Measurements from ENCODE around the gene USE1. TPM values are rescaled to one million over a fixed set of nuclear protein-coding genes. Genes with fewer than 3 reads are reported as not detected.
"Not testable (repeated sequence)": the region's sequence is repeated elsewhere in the genome, so short reads cannot be mapped to it uniquely, and the experiment has no call there.

The USE1 gene, protein sequence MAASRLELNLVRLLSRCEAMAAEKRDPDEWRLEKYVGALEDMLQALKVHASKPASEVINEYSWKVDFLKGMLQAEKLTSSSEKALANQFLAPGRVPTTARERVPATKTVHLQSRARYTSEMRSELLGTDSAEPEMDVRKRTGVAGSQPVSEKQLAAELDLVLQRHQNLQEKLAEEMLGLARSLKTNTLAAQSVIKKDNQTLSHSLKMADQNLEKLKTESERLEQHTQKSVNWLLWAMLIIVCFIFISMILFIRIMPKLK
- 15.3 and 28.9 TPM in 2 replicates for total RNA-seq (2014; rRNA removed)
- 45.0 TPM for polyA plus RNA-seq (2012)

DNA sequence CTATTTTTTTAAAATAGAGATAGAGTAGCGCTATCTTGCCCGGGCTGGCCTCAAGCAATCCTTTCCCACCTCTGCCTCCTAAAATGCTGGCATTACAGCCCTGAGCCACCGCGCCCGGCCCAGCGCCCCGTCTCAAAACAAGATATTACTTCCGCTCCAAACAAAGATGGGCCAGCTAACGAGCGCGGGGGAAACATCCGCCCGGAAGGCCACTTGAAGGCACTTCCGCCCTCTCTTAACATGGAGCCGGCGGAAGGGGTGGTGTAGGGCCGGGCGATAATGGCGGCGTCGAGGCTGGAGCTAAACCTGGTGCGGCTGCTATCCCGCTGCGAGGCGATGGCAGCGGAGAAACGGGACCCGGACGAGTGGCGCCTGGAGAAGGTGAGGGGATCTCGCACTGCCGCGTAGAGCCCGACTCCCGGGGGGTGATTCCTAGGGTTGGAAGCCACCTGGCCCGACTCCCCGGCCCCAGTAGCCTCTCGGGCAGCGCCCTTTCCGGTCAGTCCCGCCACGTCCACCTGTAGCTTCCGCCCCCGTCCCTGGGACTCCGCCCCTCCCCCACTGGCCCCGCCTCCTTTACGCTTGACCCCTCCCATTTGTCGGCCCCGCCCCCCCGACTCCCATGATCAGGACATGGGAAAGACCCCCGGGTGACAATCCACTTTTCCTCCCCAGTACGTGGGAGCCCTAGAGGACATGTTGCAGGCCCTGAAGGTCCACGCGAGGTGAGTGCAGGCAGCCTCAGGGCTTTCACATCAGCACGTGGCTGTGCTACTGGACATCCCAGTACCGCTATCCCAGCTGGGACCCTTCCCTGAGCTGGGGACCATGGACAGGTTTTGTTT, at the start of gene USE1:
Gene USE1 (plus strand): TSS at position 231 of the 845 bp plus-strand sequence. CDS start 49 bp downstream, at position 280.
- DNase-seq (ENCODE audit: low read depth) = peak; percentile 88

DNA sequence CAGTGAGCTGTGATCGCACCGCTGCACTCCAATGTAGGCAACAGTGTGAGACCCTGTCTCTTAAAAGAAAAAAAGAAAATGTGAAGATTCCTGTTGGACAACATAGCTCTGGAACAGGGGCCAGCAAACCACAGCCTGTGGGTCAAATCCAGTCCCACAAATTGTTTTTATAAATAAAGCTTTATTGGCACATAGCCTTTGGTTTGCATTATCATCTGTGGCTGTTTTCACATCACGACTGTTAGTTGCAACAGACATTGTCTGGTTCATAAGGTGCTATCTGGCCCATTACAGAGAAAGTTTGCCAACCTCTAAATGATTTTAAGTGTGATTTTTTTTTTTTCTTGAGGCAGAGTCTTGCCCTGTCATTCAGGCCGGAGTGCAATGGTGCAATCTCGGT, 49.4 kb upstream of the USE1 start:
- DNase-seq (ENCODE audit: low read depth) = no peak

DNA sequence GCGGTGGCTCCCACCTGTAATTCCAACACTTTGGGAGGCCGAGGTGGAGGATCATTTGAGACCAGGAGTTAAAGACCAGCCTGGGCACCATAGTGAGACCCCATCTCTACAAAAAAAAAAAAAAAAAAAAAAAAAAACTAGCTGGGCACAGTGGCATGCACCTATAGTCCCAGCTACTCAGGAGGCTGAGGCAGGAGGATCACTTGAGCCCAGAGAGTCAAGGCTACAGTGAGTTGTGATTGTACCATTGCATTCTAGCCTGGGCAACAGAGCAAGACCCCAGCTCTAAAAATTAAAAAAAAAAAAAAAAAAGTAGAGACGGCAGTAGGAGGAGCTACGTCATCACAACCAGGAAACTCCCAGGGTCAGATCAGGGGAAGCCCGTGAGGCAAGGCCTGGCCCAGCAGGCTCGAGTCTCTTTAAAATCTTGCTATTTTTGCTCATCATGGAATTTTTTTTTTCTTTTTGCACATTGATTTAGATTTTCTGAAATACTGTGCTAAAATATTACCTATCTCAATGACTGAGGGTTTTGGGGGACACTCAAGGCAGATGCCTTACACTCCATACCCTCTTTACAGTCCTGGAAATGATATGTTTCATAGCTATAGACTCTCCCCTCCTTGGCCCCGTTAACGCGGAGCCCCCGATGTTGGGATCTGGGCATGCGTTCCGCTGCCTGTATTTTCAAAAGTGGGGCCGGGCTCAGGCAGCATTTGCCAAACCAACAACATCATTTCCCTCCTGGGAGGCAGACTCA, 44.4 kb upstream of the USE1 start:
- no peak for DNase-seq (ENCODE audit: low read depth)

GRCh38 chr19:17171874-17172273, 43.3 kb upstream of the USE1 start:
- DNase-seq (ENCODE audit: low read depth) = no peak

- DNase-seq (ENCODE audit: low read depth) = no peak
These were observed 42.4 kb upstream of the USE1 start for GRCh38 chr19:17172624-17173345.

DNA sequence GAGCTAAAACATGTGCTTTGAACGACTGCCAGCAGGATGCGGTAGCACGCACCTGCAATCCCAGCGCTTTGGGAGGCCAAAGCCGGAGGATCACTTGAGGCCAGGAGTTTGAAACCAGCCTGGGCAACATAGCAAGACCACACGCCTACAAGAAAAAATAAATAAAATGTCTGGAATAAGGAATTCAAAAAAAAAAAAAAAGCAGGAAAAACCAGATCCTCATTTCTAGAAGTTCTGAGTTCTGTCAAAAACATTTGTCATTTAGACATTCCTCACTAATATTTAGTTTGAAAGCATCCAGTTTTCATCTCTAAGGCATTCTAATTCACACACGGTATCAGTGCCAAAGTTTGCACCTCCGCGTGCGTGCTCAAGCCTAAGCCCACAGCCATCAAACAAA, 36.9 kb upstream of the USE1 start:
- no peak for DNase-seq (ENCODE audit: low read depth)

GRCh38 chr19:17180997-17181702, 34.0 kb upstream of the USE1 start:
- no peak for DNase-seq (ENCODE audit: low read depth)

GRCh38 chr19:17183271-17183761, 31.8 kb upstream of the USE1 start:
- no peak for DNase-seq (ENCODE audit: low read depth)

GRCh38 chr19:17183858-17184321, 31.3 kb upstream of the USE1 start:
- DNase-seq (ENCODE audit: low read depth) = no peak

DNA sequence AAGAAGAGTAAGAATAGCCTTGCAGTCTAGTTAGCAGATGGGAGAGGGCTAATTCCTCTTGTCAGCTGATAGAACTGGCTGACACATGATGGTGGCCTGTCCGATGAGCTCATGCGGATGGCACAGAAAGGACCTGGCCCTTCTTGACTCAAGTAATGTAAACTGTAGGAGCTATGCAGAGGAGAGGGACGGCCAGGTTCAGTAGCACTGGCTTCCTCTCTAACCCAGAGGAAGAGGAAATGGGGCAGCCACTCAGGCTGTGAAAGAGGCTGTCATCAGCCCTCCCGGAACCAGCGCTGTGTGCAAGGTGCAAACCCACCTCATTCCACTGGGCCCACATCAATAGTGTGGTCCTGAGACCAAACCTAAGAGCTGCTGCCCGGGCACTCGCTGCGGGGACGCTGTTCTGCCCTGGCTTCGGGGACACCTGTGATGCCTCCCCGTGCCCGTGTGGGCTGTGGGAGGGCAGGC, 30.8 kb upstream of the USE1 start:
- no peak for DNase-seq (ENCODE audit: low read depth)

DNA sequence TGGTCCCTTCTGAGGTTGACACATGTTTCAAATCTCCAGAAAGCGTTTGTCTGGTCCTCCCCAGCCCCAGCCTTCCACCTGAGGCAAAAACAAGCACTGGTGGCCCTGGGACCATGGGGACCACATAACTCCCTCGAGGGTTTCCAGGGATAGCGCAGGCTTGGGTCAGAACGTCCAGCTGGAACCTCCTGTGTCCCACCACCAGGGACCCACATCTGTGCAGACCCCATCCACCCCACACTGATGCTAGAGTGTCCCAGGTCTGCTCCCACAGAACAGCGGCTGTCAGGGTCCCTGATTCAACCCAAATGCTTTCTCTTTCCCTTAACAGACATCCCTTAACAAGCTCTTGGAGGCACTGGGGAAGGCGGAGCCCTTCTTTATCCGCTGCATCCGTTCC, 29.6 kb upstream of the USE1 start:
- no peak for DNase-seq (ENCODE audit: low read depth)

- DNase-seq (ENCODE audit: low read depth) = not testable (repeated sequence)
These were observed 23.4 kb upstream of the USE1 start for GRCh38 chr19:17191736-17192135.

DNA sequence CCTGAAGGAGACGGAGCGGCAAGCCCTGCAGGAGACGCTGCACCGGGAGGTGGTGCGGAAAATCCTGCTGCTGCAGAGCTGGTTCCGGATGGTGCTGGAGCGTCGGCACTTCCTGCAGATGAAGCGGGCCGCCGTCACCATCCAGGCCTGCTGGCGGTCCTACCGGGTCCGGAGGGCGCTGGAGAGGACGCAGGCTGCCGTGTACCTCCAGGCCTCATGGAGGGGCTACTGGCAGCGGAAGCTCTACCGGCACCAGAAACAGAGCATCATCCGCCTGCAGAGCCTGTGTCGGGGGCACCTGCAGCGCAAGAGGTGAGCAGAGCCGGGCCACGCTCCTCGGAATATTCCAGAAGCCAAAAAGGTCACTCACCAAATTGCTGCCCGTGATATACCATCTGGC, 22.4 kb upstream of the USE1 start:
- DNase-seq (ENCODE audit: low read depth) = no peak

DNA sequence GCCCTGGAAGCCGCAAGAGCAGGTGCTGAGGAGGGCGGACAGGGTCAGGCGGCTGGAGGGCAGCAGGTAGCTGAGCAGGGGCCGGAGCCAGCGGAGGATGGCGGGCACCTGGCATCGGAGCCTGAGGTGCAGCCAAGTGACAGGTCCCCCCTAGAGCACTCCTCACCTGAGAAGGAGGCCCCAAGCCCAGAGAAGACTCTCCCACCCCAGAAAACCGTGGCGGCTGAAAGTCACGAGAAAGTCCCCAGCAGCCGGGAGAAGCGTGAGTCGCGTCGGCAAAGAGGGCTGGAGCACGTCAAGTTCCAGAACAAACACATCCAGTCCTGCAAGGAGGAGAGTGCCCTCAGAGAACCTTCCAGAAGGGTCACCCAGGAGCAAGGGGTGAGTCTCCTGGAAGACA, 20.5 kb upstream of the USE1 start:
- DNase-seq (ENCODE audit: low read depth) = no peak

GRCh38 chr19:17195106-17195505, 20.1 kb upstream of the USE1 start:
- no peak for DNase-seq (ENCODE audit: low read depth)

DNA sequence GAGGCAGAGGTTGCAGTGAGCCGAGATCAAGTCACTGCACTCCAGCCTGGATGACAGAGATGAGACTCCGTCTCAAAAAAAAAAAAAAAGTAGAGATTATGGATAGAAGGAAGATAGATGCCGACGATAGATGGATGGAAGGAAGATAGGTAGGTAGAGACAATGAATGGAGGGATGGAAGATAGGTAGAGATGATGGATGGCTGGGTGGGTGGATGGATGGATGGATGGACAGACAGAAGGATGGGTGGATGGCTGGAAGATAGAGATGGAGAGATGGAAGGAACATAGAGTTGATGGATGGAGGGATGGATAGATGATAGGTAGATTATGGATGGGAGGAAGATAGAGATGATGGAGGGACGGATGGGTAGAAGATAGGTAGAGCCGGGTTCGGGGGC, 18.5 kb upstream of the USE1 start:
- DNase-seq (ENCODE audit: low read depth) = no peak

DNA sequence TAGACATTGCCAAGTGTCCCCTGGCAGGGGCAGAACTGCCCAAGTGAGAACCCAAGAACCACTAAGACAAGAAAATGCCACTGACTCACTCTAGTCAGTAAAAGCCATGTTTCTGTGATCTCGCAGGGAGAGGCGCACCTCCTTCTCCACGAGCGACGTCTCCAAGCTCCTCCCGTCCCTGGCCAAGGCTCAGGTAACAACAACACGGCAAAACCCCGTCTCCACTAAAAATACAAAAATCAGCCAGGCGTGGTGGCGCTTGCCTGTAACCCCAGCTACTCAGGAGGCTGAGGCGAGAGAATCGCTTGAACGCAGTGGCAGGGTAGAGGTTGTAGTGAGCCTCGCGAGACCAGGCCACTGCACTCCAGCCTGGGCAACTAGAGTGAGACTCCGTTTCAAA, 17.5 kb upstream of the USE1 start:
- no peak for DNase-seq (ENCODE audit: low read depth)

DNA sequence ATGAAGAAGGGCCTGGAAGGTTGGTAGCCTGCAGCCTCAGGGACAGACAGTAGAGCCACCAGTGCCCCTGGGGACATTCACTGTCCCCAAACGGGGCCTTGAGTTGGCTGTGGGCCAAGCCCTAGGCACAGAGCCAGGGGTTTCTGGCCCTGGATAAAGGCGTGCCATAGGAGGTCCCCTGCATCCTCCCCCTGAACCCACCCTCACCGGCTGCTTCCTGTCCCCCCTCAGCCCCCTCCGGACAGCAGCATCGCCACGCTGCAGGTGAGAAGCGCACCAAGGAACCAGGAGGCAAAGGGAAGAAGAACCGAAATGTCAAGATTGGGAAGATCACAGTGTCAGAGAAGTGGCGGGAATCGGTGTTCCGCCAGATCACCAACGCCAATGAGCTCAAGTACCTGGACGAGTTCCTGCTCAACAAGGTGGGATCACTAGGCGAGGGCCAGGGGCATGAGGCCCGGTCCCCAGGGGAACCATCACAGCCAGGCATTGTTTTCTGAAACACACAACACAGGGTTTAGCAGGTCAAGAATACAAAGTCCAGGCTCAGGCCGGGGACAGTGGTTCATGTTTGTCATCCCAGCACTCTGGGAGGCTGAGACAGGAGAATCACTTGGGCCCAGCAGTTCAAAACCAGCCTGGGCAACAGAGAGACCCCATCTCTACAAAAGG, 14.6 kb upstream of the USE1 start:
- DNase-seq (ENCODE audit: low read depth) = no peak

DNA sequence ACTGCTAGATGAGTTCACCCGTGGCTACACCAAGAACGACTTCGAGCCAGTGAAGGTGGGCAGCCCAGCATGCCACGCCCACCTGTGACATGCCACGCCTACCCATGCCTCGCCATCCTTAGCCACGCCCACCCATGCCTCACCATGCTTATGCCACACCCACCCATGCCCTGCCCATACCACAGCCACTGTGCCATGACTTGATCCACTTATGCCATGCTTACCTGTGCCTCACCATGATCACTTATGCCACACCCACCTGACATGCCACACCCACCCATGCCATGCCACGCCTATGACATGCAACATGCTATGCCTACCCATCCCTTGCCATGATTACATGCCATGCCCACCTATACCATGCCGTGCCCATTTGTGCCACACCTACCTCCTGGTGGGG, 12.9 kb upstream of the USE1 start:
- no peak for DNase-seq (ENCODE audit: low read depth)

- no peak for DNase-seq (ENCODE audit: low read depth)
These were observed 12.4 kb upstream of the USE1 start for GRCh38 chr19:17202713-17203112.

Measured in LHCN-M2 (cell line).